Mammary epithelial cell (primary cell): ENCODE data around the gene NMBR.

Experiments
- EZH2 ChIP-seq: IDR thresholded peaks from 2 replicates; pipeline ENCODE4 v1.6.1; 2012; ENCODE audit warnings: low read length, inconsistent platforms, borderline replicate concordance
- TF ChIP-seq, protein P1 (sequence below), 2 donors: IDR thresholded peaks in 1 of 2; conservative IDR thresholded peaks in 1 of 2; 2 replicates each; pipeline ENCODE4 v1.5.1; 2011 to 2012; ENCODE audit warnings: inconsistent platforms in 2 of 2, low read length in 2 of 2, mild to moderate bottlenecking in 2 of 2, control low read depth in 1 of 2, low read depth in 1 of 2; ENCODE audit not compliant: insufficient read depth in 1 of 2; ENCODE audit errors: extremely low read depth in 1 of 2

DNA sequence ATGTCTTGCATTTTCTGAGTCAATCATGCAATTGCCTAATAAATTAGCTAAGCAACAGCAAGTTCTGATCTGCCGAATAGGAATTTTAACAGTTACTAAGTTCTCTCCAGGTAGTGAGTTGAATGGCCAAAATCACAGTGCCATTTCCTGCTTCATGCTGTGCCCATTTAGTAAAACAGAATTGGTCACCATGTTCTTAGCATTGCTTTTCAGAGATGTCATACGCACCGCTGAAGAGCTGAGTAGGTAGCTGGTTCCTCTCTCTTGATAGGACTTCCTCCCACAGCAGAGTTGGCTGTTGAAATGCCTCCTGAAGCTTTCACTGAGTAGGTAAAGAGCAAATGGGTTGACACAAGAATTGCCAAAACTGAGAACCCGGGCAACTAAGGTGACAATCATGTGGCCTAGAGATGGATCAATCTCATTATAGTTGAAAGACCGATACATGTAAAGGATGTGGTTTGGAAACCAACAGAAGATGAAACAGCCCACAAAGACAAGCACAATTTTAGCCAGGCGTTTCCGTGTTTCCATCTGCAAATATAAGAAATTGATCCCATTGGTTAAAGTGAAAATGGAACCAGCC lies 71.3 kb downstream of the NMBR start:
- TF ChIP-seq, protein P1, sequence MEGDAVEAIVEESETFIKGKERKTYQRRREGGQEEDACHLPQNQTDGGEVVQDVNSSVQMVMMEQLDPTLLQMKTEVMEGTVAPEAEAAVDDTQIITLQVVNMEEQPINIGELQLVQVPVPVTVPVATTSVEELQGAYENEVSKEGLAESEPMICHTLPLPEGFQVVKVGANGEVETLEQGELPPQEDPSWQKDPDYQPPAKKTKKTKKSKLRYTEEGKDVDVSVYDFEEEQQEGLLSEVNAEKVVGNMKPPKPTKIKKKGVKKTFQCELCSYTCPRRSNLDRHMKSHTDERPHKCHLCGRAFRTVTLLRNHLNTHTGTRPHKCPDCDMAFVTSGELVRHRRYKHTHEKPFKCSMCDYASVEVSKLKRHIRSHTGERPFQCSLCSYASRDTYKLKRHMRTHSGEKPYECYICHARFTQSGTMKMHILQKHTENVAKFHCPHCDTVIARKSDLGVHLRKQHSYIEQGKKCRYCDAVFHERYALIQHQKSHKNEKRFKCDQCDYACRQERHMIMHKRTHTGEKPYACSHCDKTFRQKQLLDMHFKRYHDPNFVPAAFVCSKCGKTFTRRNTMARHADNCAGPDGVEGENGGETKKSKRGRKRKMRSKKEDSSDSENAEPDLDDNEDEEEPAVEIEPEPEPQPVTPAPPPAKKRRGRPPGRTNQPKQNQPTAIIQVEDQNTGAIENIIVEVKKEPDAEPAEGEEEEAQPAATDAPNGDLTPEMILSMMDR (conservative IDR thresholded peaks at IDR 0.05 in 1 of 2, IDR thresholded peaks at IDR 0.05 in 1 of 2; ENCODE audit: extremely low read depth in 1 of 2, insufficient read depth in 1 of 2, low read depth in 1 of 2, low read length in 2 of 2) = no peak
- no peak for TF ChIP-seq EZH2
